Hepatocyte (in vitro differentiated cells): Measurements from ENCODE around the gene ATP8B3.

ENCODE experiments used
- EZH2 ChIP-seq: fragments of 200-600 bp; sonication (generic); IDR thresholded peaks from 2 replicates; pipeline ENCODE4 v1.6.1; 2016; ENCODE audit warnings: antibody characterized with exemption, mild to moderate bottlenecking, borderline replicate concordance
- TF ChIP-seq, protein P1 (sequence below): fragments of 200-600 bp; sonication (generic); IDR thresholded peaks from 2 replicates; pipeline ENCODE4 v1.5.1; 2016; ENCODE audit warnings: antibody characterized with exemption, mild to moderate bottlenecking; ENCODE audit not compliant: poor library complexity

DNA sequence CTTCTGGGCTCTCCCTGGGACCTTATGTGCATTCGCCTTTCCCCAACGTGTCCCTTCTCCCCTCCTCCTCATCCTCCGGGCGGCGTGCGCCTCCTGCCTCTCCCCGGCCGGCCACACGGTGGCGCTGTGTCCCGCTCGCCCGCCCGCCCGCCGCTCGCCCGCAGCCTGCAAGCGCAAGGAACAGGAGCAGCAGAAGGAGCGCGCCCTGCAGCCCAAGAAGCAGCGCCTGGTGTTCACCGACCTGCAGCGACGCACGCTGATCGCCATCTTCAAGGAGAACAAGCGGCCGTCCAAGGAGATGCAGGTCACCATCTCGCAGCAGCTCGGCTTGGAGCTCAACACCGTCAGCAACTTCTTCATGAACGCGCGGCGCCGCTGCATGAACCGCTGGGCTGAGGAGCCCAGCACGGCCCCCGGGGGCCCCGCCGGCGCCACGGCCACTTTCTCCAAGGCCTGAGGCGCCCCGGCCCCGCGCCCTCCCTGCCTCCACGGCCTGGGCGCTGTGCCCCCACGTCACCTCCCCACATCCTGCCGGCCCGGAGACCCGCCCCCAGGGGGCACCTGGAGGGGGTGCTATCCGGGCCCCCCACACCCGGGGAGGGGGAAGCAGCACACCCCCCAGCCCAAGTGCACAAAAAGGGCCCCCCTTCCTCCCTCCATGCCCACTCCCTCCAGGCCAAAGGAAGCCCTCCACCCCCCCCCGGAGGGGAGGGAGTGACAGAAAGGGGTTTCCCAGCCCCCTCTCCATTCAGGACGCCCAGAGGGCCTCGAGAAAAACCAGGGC, 36.9 kb downstream of the ATP8B3 start:
- no peak for TF ChIP-seq EZH2
- TF ChIP-seq, protein P1, sequence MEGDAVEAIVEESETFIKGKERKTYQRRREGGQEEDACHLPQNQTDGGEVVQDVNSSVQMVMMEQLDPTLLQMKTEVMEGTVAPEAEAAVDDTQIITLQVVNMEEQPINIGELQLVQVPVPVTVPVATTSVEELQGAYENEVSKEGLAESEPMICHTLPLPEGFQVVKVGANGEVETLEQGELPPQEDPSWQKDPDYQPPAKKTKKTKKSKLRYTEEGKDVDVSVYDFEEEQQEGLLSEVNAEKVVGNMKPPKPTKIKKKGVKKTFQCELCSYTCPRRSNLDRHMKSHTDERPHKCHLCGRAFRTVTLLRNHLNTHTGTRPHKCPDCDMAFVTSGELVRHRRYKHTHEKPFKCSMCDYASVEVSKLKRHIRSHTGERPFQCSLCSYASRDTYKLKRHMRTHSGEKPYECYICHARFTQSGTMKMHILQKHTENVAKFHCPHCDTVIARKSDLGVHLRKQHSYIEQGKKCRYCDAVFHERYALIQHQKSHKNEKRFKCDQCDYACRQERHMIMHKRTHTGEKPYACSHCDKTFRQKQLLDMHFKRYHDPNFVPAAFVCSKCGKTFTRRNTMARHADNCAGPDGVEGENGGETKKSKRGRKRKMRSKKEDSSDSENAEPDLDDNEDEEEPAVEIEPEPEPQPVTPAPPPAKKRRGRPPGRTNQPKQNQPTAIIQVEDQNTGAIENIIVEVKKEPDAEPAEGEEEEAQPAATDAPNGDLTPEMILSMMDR, result peak; percentile 40
